Esophagus muscularis mucosa (tissue), 4 donors: ENCODE measurements around the gene RNF220.

Experiments
- CTCF ChIP-seq, 3 experiments: fragments of 200-600 bp in 2 of 3; fragments of 450-650 bp in 1 of 3; sonication (generic) in 2 of 3; IDR thresholded peaks; one replicate each; pipeline ENCODE4 v1.5.1; 2017 to 2019; ENCODE audit warnings: antibody characterized with exemption in 3 of 3, mild to moderate bottlenecking in 2 of 3, moderate library complexity in 1 of 3
- EP300 ChIP-seq: sonication (generic); formaldehyde crosslinking; IDR thresholded peaks from one replicate; pipeline ENCODE4 v1.6.1; 2017; ENCODE audit warnings: antibody characterized with exemption
- POLR2A ChIP-seq: fragments of 450-650 bp; IDR thresholded peaks from one replicate; pipeline ENCODE4 v1.6.1; 2017; ENCODE audit warnings: antibody characterized with exemption, moderate library complexity, mild to moderate bottlenecking, low read depth
- POLR2AphosphoS5 ChIP-seq, 2 donors: sonication (generic); formaldehyde crosslinking; IDR thresholded peaks; one replicate each; pipeline ENCODE4 v1.6.1; 2017; ENCODE audit warnings: antibody characterized with exemption in 2 of 2

GRCh38 chr1:44673675-44674112 lies 268.6 kb downstream of the RNF220 start:
- no peak for TF ChIP-seq CTCF (IDR thresholded peaks at IDR 0.05)
- no peak for TF ChIP-seq POLR2A
- TF ChIP-seq POLR2AphosphoS5 (IDR thresholded peaks at IDR 0.05): peak; percentile 54 to 68
- TF ChIP-seq EP300: no peak
